Activated T-cell treated with anti-CD3 and anti-CD28 coated beads for 48 hours (primary cell): ENCODE data around the gene PAPOLG.
"Not testable (repeated sequence)": the region's sequence is repeated elsewhere in the genome, so short reads cannot be mapped to it uniquely, and the experiment has no call there.

Experiments
- DNase-seq: peaks from one replicate; pipeline ENCODE4 v3.0.0-alpha.2; 2020; ENCODE audit warnings: low read depth

The PAPOLG gene

DNA sequence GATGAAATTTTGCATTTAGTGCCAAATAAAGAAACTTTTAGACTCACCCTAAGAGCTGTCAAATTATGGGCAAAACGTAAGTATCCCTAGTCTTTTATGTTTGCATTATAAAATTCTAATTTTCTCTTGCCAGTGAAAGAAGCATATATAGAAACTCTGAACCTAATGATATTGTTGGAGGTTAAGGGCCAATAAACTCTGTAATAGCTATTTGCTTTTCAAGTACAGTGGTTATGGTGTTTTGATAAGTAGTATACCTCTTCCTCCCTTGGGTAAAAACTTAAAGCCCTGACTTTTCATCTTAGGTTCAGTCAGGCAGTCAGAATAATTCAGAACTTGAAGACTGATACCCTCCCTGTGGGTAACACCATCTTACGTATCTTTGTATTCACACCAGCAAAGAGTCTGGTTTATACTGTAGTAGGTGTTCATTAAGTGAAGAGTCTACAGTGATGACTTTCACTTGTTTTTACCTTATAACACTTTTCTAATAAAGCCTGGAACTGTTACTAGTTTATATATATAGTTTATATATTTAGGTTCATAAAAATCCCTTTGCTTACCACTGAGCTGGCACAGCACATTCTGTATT lies 19.1 kb downstream of the PAPOLG start:
- DNase-seq, result no peak

DNA sequence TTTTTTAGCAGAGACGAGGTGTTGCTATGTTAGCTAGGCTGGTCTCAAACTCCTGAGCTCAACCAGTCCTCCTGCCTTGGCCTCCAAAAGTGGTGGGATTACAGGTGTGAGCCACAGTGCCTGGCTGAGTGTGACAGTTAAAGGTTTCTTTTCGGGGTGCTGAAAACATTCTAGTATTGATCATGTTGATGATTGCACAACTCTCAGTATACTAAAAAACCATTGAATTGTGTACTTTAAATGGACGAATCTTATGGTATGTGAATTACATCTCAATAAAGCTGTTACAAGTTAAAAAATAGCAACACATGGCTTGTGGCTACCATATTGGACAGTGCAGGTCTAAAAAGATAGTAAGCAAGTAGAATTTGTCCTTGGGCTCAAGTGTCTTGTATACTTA lies 22.3 kb downstream of the PAPOLG start:
- DNase-seq, result no peak

DNA sequence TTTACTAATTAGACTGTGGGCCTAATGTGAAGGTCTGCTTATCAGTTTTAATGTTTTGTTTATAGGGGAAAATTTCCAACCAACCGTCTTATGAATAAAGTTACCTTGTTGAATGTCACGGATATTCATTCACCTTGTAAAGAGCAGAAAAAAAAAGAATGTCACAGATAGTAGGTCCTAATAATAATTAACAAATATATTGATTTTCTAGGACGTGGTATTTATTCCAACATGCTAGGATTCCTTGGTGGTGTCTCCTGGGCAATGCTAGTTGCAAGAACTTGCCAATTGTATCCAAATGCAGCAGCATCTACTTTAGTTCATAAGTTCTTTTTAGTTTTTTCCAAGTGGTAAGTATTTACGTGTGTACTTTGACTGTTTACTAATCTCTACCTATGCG lies 23.4 kb downstream of the PAPOLG start:
- DNase-seq, result no peak

DNA sequence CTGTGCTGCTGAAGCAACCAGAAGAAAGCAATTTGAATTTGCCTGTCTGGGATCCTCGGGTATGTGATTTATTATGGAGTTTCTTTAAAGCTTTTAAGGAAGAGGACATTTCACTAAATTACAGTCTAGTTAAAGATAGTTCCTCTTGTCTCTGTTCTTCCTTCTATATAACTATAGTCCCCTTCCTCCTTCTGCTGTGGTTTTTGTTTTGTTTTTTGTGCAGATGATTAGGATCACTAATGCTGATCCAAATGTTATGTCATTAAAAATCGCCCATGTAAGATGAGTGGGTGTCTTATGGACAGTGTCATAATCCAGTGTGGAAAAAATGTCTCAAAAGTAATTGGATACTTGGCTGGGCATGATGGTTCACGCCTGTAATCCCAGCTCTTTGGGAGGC lies 24.7 kb downstream of the PAPOLG start:
- no peak for DNase-seq

DNA sequence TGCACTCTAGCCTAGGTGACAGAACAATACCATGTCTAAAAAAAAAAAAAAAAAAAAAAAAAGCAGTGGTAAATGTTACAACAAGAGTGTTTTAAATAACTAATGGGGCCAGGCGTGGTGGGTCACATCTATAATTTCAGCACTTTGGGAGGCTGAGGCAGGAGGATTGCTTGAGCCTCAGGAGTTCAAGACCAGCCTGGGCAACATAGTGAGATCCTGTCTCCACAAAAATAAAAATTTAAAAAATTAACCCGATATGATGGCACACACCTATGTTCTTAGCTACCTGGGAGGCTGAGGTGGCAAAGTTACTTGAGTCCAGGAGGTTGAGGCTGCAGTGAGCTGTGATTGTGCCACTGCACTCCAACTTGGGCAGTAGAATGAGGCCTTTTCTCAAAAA lies 37.1 kb downstream of the PAPOLG start:
- DNase-seq, result no peak

DNA sequence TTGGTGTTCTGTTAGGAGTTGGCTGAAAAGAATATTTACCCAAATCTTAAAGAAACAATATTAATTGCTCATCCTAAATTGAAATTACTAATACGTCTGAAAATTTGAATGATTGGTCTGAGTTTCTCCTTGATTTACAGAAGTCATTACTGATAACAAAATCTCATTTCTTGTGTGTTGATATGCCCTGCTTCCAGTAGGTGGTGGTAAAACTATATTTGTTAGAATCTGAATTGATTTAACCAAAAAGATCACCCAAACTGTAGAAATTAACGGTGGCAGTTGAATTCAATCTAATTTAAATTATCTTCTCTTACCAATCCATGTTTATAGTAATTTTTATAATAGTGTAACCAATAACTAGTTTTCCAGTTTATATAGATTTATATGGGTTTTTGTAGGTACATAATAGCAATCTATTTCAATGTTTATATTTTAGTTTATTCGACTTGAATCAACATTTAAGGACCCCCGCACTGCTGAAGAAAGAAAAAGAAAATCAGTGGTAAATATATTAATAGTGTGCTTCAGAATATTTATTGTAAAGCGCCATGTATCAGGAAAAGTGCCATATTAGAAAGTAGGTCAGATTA lies 38.3 kb downstream of the PAPOLG start:
- no peak for DNase-seq

DNA sequence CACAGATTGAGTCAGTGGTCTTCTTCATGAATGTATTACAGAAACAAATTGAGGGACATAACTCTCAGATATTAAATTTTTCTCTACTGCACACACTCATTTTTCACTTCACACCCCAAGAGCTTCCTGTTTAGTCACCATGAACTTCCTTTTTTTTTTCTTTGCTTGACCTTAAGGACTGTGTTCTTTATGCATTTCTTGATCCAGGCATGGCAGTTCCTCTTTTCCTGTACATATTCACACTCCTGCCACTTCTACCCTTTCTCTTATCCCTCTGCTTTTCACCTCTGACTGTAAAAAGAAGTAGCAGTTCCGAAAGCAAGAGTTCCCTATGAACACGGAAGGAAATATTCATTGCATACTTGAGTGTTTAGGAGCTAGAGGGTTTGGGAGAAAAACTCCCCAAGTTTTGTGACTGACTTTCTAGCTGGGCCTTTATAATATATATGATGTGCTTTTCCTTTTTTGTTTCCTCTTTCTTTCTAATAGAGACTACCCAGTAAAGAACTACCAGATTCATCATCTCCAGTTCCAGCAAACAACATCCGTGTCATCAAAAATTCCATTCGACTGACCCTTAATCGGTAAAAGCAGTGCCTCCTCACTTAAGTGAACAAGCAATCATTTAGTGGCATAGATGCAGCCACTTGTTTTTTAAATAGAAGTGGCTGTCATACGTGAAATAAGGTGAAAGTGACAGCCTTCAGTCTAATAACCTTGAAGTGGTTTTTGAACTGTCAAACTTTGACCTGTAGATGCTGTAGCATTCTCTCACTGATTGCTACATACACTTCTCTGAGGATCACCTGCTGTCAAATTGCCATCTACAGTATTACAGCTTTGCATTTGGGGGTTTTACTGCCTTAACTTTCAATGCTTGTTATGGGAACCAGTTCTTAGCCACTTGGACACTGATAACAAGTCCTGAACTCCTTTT lies 40.8 kb downstream of the PAPOLG start:
- no peak for DNase-seq

DNA sequence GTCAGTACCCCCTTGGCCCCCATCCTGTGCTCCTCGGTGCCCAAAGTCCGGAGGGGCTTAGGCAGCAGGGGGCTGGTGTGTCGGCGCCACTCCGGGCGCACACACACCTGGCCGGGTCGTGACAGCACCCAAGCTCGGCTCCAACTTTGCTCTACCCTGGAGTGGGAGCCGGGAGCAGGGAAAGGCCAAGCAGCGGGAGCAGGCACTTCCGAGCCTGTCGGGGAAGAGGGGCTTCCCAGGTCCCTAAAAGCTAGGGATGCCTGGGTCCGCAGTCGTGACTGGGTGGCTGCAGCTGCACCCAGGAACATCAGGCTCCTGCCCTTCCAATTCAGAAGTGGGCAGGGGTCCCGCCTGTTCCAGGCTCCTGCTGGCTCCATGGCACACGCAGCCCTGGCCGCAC lies 48.4 kb downstream of the PAPOLG start:
- DNase-seq, result no peak

DNA sequence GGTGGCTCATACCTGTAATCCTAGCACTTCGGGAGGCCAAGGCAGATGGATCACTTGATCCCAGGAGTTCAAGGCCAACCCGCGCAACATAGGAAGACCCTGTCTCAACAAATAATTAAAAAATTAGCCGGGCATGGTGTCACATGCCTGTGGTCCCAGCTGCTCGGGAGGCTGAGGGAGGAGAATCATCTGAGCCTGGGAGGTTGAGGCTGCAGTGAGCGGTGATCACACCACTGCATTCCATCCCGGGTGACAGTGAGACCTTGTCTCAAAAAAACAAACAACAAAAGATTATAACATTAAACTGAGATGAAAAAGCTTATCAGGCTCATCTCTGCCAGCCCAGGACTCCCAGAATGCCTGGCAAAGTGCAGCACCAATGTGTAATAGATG lies 50.5 kb downstream of the PAPOLG start:
- DNase-seq, result no peak

DNA sequence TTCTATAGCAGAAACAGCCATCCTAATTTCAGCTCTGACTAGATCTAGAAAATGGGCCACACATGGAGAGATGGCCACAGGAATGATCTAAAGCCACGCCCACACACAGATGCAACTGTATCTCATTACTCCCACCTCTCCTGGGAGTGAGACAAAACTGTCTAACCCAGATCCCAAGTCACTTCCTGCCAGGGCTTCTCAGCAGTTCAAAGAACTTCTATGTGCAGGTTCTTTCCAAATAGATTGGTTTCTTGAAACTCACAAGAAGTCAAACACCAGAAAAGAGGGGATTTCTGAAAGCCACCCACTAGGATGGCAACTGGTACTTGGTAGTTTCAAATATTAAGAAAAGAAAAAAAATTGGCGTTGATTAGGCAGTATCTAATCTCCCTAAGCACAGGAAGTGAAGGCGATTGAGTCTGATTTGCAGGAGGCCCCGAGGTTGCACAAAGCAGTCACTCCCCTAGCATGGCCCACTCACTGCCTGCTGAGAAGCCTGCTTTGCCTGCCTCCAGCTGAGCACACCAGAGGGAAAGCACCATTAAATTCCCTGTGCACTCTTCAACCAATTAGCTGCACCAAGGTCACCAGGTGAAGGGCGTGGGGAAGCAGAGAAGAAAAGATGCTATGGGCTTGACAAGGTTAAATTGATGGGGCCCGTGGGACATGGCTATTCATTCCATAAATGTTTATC lies 51.1 kb downstream of the PAPOLG start:
- DNase-seq, result peak; percentile 49

DNA sequence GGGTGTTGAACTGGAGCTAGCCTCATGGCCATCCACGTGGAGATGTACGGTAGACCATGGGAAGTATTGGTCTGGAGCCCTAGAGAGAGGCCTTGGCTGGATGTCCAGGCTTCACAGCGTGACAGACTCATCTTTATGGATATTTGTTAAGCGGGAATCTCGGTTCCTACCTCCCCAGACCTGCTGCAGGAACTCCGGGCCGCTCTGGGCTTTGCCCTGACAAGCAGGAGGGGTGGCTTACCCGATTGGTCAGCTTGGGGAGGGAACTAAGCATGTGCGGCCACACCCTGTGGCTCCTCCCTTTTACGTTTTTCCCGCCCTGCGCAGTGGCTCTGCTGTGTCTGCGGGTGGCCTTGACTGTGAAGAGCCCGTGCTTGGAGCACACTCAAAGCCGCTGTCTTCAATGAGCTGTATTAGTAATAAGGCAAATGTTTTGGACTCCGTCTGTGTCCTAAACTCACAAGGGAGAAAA lies 52.3 kb downstream of the PAPOLG start:
- DNase-seq, result no peak

DNA sequence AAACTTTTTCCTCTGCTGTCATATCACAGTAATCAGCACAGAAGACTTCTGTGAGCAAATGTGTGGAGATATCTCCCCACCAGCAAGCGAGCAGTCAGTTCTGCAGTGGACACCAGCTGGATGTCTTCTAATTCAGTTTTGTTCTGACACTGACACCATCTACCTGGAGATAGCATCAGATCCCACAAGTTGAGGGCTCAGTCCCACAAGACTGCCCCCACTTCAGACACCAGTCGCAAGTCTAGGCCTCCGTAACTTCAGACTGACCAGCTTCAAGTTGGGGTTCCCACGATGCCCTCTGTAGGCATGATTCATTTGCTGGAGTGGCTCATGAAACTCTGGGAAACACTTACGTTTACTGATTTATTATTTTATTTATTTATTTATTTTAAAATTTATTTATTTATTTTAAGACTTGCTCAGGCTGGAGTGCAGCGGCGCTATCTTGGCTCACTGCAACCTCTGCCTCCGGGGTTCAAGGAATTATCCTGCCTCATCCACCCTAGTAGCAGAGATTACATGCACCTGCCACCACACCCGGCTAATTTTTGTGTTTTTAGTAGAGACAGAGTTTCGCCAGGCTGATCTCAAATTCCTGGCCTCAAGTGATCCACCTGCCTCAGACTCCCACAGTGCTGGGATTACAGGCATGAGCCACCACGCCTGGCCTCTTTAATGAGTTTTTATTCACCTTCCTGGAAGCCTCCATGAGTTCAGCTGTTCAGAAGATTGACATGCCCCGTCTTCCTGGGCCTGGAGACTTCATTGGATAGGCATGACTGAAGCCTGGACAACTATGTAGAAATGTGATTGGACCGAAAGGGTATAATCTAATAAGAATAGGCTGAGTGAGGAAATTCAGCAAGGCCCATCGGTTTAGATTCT lies 55.7 kb downstream of the PAPOLG start:
- no peak for DNase-seq

DNA sequence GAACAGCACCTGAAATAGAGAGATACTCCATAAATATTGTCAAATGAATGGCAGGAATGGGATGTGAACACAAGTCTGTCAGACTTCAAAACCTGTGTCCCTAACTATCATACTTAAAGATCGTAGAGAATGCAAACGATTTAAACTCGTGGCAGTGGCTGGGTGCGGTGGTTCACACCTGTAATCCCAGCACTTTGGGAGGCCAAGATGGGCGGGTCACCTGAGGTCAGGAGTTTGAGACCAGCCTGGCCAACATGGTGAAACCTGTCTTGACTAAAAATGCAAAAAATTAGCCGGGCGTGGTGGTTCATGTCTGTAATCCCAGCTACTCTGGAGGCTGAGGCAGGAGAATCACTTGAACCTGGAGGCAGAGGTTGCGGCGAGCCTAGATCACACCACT lies 61.1 kb downstream of the PAPOLG start:
- DNase-seq, result not testable (repeated sequence)

DNA sequence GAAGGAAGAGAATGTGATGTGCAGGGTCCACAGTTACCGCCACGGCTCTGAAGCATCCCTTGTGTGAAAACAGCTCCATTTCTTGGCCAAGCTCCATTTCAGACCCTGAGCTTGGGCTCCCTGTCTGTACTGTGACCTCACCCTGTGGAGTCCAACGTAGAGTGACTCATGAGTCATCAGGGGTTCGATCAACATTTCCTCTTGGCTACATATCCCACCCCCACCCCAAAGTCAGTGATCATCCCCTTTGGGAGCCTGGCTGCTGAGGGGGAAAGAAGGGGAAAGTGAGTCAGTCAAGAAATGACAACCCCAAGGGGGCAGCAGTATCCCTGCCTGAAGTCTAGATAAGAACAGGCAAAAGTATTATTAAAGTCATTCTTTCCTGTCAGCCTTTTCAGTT lies 62.2 kb downstream of the PAPOLG start:
- DNase-seq, result peak; percentile 54

DNA sequence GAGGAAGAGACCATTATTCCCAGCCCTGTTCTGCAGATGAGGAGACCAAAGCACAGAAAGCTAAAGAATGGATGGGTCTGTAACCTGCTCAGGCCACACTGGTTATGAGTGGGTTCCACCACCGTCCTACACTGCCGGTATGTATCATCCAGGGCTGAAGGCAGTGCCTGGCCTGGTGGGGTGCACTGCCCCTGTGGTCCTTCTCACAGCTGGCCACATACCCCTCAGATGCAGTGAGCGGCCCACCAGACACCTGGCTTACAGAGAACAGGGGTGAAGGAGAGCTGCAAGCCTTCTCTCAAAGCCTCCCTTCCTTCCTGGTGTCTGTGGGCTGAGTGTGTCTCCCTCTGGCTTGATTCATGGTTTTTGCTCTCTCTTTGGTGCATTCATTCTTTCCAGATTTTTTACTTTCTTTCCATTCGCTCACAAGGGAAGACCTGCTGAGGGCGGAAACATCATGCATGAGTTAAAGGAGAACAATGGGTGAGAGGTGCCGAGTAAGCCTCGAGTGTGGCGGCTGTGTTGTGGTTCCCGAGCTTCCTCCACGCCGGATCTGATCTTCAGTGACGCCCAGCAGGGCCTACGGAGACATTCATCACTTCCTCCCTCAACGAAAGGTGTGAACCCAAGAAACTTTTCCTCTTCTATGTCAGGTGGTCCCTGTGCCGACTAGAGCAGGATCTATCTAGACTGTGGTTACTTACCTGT lies 63.2 kb downstream of the PAPOLG start:
- DNase-seq, result peak; percentile 75

DNA sequence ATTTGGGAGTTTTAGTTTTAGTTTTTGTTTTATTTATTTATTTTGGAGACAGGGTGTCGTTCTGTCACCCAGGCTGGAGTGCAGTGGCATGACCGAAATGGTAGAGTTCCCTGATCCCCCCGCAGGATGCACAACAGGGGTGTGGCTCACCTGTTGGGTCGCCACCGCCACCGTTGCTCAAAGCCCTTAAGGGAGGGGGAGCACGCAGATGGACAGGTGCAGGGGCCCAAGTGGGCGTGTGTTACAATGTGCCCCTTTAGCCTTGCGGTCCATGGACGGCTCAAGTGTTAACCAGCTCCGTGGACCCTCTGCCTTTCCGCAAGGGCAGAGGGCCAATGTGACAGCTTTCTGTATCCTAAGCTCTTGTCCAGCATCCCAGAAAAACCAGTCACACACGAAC lies 63.9 kb downstream of the PAPOLG start:
- DNase-seq, result no peak

DNA sequence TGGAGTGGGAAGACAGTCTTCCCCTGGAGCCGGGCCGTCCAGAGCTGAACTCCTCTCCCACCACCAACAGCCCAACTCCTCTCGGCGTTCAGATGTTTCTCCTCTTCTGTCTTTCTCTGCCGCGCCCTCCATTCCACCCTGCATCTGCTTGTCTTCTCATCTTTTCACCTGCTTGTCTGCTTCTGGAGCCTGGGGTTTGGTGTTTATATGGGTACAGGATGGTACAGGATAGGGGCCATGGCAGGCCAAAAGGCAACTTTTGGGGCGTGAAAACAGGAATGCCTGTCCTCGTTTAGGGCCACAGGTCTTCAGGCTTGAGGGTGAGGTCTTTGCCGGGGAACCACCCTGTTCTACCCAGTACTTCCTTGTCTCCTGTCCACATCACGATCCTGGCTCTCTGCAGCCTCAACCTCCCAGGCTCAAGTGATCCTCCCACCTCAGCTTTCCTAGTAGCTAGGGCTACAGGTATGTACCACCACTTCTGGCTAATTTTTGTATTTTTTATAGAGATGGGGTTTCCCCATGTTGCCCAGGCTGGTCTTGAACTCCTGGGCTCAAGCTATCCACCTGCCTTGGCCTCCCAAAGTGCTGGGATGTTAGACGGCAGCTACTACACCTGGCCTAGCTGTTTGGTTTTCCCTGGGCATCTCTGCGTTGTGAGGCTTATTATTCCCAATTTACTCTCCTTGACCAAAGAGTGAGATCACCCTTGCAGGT lies 64.5 kb downstream of the PAPOLG start:
- no peak for DNase-seq

DNA sequence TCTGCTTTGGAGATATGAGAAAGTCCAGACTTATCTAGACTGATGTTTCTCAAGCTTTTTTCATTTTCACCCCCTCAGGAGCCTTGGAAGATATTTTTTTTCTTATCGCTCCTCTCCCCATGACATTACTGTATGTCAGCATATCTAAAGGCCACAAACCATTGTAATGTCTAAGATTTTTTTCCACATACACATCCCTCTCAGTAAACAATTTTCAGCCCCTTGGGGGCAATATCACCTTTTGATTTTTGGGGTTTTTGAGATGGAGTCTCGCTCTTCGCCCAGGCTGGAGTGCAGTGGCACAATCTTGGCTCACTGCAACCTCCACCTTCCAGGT lies 65.0 kb downstream of the PAPOLG start:
- no peak for DNase-seq

DNA sequence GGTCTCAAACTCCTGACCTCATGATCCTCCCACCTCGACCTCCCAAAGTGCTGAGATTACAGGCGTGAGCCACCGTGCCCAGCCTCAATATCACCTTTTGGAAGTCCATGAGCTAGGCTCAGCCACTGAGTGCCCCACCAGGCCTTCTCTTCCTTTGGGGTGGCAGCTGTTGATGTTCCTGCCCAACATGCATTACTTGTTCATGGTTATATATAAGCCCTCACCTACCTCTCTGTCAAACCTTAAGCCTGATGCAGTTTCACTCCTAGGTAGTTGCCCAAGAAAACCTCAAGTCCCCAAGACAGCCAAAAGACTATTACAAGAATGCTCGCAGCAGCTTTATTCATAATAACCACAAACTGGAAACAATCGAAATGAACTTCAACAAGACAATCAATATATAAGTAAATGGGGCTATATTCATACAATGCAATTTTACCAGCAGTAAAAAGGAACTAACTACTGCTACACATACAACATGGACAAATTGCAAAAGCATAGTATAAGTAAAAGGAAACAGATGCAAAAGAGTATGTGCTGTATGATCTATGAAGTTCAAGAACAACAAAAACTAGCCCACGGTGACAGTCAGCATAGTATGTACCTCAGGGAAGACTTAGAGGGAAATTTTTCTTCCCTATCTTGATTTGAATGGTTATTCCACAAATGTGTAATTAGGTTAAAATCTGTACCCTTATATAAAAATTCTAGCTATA lies 65.7 kb downstream of the PAPOLG start:
- no peak for DNase-seq

DNA sequence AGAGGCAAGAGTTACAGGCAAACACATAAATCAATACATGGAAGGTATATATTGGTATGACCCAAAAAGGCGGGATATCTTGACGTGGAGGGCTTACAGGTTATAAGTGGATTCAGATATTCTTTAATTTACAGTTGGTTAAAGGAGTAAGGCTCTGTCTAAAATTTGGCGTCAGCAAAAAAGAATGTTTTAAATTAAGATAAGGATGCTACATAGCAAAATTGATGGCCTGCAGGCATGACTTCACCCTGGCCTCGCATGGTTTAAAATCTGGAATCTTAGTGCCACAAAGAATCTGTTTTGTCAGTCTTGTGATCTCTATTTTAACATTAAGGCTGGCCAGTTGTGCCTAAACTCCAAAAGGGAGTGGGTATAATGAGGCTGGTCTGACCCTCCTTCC lies 66.9 kb downstream of the PAPOLG start:
- no peak for DNase-seq
